Endothelial cell of umbilical vein (primary cell): ENCODE measurements around the gene RSRC1. TPM values are rescaled to one million over a fixed set of nuclear protein-coding genes. Genes with fewer than 3 reads are reported as not detected.

ENCODE experiments used
- BruUV-seq: library from RNA; stranded (reverse); fragments of 400-500 nt; replicated peaks from 2 replicates; lab custom pipeline; 2021; lab: Mats Ljungman, UMichigan
- CTCF ChIA-PET: fragments of 300-600, 350-600 bp; sonication (Branson Sonifier 250); formaldehyde crosslinking; loops from one replicate; lab custom pipeline; 2021; ENCODE audit warnings: antibody characterized with exemption, inconsistent platforms; lab: Charles Lee
- POLR2A ChIA-PET: fragments of 300-600, 350-600 bp; sonication (Branson Sonifier 250); formaldehyde crosslinking; loops from one replicate; lab custom pipeline; 2021; ENCODE audit warnings: antibody characterized with exemption, inconsistent platforms; lab: Charles Lee
- DNase-seq: peaks from one replicate; pipeline ENCODE4 v3.0.0-alpha.2; 2011; ENCODE audit warnings: low read depth, low spot score
- FAIRE-seq: peaks from 2 replicates; lab custom pipeline; 2011; peaks lifted over from hg19 to GRCh38; lab: Jason Lieb, UNC
- H2AFZ ChIP-seq: 2 replicates; pipeline ENCODE4 v1.6.0; 2012; ENCODE audit warnings: low read depth, low read length, control low read depth, inconsistent platforms
- H3K27ac ChIP-seq: 2 replicates; pipeline ENCODE4 v1.5.1; 2011; ENCODE audit warnings: low read depth, mild to moderate bottlenecking, control low read depth, low read length, moderate library complexity; ENCODE audit not compliant: insufficient read depth
- H3K27me3 ChIP-seq, 2 experiments: 2 replicates each; pipeline versions ENCODE4 v1.6.0 to v1.6.1; 2011; ENCODE audit warnings: low read length in 2 of 2, mixed read lengths in 1 of 2; ENCODE audit not compliant: control insufficient read depth in 2 of 2, insufficient read depth in 2 of 2
- H3K36me3 ChIP-seq, 2 experiments: 2 replicates in 1 of 2; 3 replicates in 1 of 2; pipeline ENCODE4 v1.5.1; 2011; ENCODE audit warnings: low read length in 2 of 2, mild to moderate bottlenecking in 1 of 2, moderate library complexity in 1 of 2; ENCODE audit not compliant: control insufficient read depth in 2 of 2, insufficient read depth in 2 of 2; ENCODE audit errors: extremely low read depth in 1 of 2
- H3K4me1 ChIP-seq: 3 replicates; pipeline ENCODE4 v1.5.1; 2011; ENCODE audit warnings: mild to moderate bottlenecking, low read length; ENCODE audit not compliant: control insufficient read depth, insufficient read depth; ENCODE audit errors: extremely low read depth
- H3K4me2 ChIP-seq: 2 replicates; pipeline ENCODE4 v1.6.1; 2011; ENCODE audit warnings: low read length, control low read depth, mixed read lengths; ENCODE audit not compliant: insufficient read depth
- H3K4me3 ChIP-seq, 3 experiments: fragments of 200-600 bp in 1 of 3; sonication (generic), shearing (Covaris generic) in 1 of 3; replicated peaks in 1 of 3; 2 replicates each; pipeline ENCODE4 v1.5.1; 2011 to 2016; ENCODE audit warnings: control low read depth in 3 of 3, low read length in 3 of 3, mild to moderate bottlenecking in 2 of 3, inconsistent platforms in 1 of 3, low read depth in 1 of 3, moderate library complexity in 1 of 3; ENCODE audit not compliant: insufficient read depth in 1 of 3
- H3K79me2 ChIP-seq: 2 replicates; pipeline ENCODE4 v1.6.0; 2012; ENCODE audit warnings: low read length, inconsistent platforms; ENCODE audit not compliant: control insufficient read depth, insufficient read depth
- H3K9ac ChIP-seq: replicated peaks from 2 replicates; pipeline ENCODE3; 2011; ENCODE audit warnings: low read length, control low read depth; ENCODE audit not compliant: insufficient read depth; ENCODE audit errors: extremely low read depth
- H3K9me1 ChIP-seq: replicated peaks from 3 replicates; pipeline ENCODE4 v1.6.0; 2011; ENCODE audit warnings: mild to moderate bottlenecking, low read length; ENCODE audit not compliant: control insufficient read depth, insufficient read depth; ENCODE audit errors: extremely low read depth
- H3K9me3 ChIP-seq: replicated peaks from 2 replicates; pipeline ENCODE4 v1.5.1; 2012; ENCODE audit warnings: low read length, inconsistent platforms; ENCODE audit not compliant: control insufficient read depth, insufficient read depth
- H4K20me1 ChIP-seq: replicated peaks from 2 replicates; pipeline ENCODE3; 2011; ENCODE audit warnings: mild to moderate bottlenecking, low read length; ENCODE audit not compliant: control insufficient read depth, insufficient read depth; ENCODE audit errors: extremely low read depth
- EZH2 ChIP-seq: IDR thresholded peaks from 2 replicates; pipeline ENCODE4 v1.6.1; 2012; ENCODE audit warnings: borderline replicate concordance, low read depth, mild to moderate bottlenecking, moderate library complexity, low read length, inconsistent platforms; ENCODE audit not compliant: severe bottlenecking
- FOS ChIP-seq: IDR thresholded peaks from 2 replicates; pipeline ENCODE4 v1.6.1; 2011; ENCODE audit warnings: mild to moderate bottlenecking, low read length, moderate library complexity, borderline replicate concordance; ENCODE audit not compliant: insufficient read depth
- GATA2 ChIP-seq: IDR thresholded peaks from 2 replicates; pipeline ENCODE4 v1.7.0; 2011; ENCODE audit warnings: low read depth, mild to moderate bottlenecking, moderate library complexity, mixed read lengths, low read length; ENCODE audit not compliant: insufficient read length, insufficient read depth
- MYC ChIP-seq: IDR thresholded peaks from one replicate; pipeline ENCODE4 v1.6.1; 2011; ENCODE audit warnings: mild to moderate bottlenecking, low read depth, low read length
- POLR2A ChIP-seq: IDR thresholded peaks from 2 replicates; pipeline ENCODE4 v1.6.1; 2012; ENCODE audit warnings: low read depth, mild to moderate bottlenecking, control low read depth, low read length
- dilution Hi-C: fragments of 300-500 bp; cut with MboI; formaldehyde crosslinking; loops from one replicate; pipeline ENCODE4 v1.15.0; 2019; ENCODE audit warnings: low sequenced_read_pairs; ENCODE audit not compliant: extremely low pct_ligation_motif_present
- intact Hi-C: fragments of 100-400 bp; cut with micrococcal nuclease; formaldehyde crosslinking; loops from one replicate; pipeline ENCODE4 v1.10.0; 2022
- polyA plus RNA-seq, 4 experiments: library from polyadenylated mRNA; depleted of rRNA in 3 of 4; stranded (reverse) in 3 of 4; unstranded in 1 of 4; fragments of >200 nt; gene quantifications; 2 replicates each; pipeline versions ENCODE4 v1.2.1 to v1.2.3, GENCODE V29; 2011 to 2012; ENCODE audit warnings: missing spikeins in 1 of 4
- total RNA-seq: library from RNA; stranded (reverse); gene quantifications from 2 replicates; pipeline ENCODE4 v1.2.3, GENCODE V29; 2021
- TF ChIP-seq, protein P1 (sequence below), 2 donors: IDR thresholded peaks; 1 replicate in 1 of 2; 2 replicates in 1 of 2; pipeline ENCODE4 v1.5.1; 2011; ENCODE audit warnings: low read length in 2 of 2, mild to moderate bottlenecking in 2 of 2, moderate library complexity in 2 of 2, control low read depth in 1 of 2, inconsistent platforms in 1 of 2, low read depth in 1 of 2; ENCODE audit not compliant: insufficient read depth in 1 of 2; ENCODE audit errors: extremely low read depth in 1 of 2

Gene RSRC1
- total and polyA plus RNA-seq, 2 donors (not counting 3 experiments of a cell fraction or from before 2014, with no cell fraction given), result 1.8 to 25.4 TPM

GRCh38 chr3:158097593-158098308, 12.1 kb upstream of the RSRC1 start:
- no peaks in the 10 kb centered on the region for H3K79me2 ChIP-seq
- no peaks in the 10 kb centered on the region for H3K9me1 ChIP-seq
- H3K36me3 ChIP-seq, result no peaks in the 10 kb centered on the region
- H3K27me3 ChIP-seq, result peaks cover 85 to 98% of the 10 kb centered on the region in 2 experiments
- no peaks in the 10 kb centered on the region for H3K9me3 ChIP-seq
- H3K4me2 ChIP-seq, result peak overlapping the region; percentile 49
- H2AFZ ChIP-seq, result peak overlapping the region; percentile 5
- DNase-seq, result peak; percentile 52
- dilution Hi-C loops (no loop called here), intact Hi-C loops (loop anchor here (1.0 to 5.0 kb wide), 2 partner anchors 10 to 440 kb away; no protein-coding TSS in a partner anchor)
- no peak overlapping the region for H3K9ac ChIP-seq
- POLR2A ChIA-PET, result no interaction called here
- CTCF ChIA-PET, result no interaction called here
- peaks cover 6% of the 10 kb centered on the region for H3K4me1 ChIP-seq
- peak overlapping the region in 1 of 3 experiments; percentile 26 for H3K4me3 ChIP-seq
- no TSS peak for BruUV-seq
- no peak for TF ChIP-seq POLR2A
- TF ChIP-seq EZH2, result peak; percentile 93
- no peak for TF ChIP-seq GATA2
- TF ChIP-seq, protein P1, sequence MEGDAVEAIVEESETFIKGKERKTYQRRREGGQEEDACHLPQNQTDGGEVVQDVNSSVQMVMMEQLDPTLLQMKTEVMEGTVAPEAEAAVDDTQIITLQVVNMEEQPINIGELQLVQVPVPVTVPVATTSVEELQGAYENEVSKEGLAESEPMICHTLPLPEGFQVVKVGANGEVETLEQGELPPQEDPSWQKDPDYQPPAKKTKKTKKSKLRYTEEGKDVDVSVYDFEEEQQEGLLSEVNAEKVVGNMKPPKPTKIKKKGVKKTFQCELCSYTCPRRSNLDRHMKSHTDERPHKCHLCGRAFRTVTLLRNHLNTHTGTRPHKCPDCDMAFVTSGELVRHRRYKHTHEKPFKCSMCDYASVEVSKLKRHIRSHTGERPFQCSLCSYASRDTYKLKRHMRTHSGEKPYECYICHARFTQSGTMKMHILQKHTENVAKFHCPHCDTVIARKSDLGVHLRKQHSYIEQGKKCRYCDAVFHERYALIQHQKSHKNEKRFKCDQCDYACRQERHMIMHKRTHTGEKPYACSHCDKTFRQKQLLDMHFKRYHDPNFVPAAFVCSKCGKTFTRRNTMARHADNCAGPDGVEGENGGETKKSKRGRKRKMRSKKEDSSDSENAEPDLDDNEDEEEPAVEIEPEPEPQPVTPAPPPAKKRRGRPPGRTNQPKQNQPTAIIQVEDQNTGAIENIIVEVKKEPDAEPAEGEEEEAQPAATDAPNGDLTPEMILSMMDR (IDR thresholded peaks at IDR 0.05; ENCODE audit: extremely low read depth in 1 of 2, insufficient read depth in 1 of 2, low read depth in 1 of 2, low read length in 2 of 2), result no peak
- TF ChIP-seq FOS, result no peak
- TF ChIP-seq MYC, result no peak
- no peak overlapping the region for H3K27ac ChIP-seq
- peak; percentile 26 for FAIRE-seq
- peaks cover 3% of the 10 kb centered on the region for H4K20me1 ChIP-seq
